Measurements from ENCODE around the gene TREML1.
"Not testable (repeated sequence)": the region's sequence is repeated elsewhere in the genome, so short reads cannot be mapped to it uniquely, and the experiment has no call there.

Gene TREML1

GRCh38 chr6:41136911-41137310 is 17.2 kb downstream of the TREML1 start:
- no peak for DNase-seq

GRCh38 chr6:41135062-41135832 is 18.9 kb downstream of the TREML1 start:
- no peak for DNase-seq

- DNase-seq, result no peak
Measured at GRCh38 chr6:41132254-41132653, 21.9 kb downstream of the TREML1 start.

GRCh38 chr6:41125282-41125681 is 28.9 kb downstream of the TREML1 start:
- DNase-seq, result no peak

GRCh38 chr6:41122918-41123317 is 31.2 kb downstream of the TREML1 start:
- no peak for DNase-seq

GRCh38 chr6:41122373-41122772 is 31.8 kb downstream of the TREML1 start:
- no peak for DNase-seq

- no peak for DNase-seq
Measured at GRCh38 chr6:41120058-41120457, 34.1 kb downstream of the TREML1 start.

GRCh38 chr6:41119508-41119907 is 34.6 kb downstream of the TREML1 start:
- DNase-seq, result no peak

GRCh38 chr6:41115027-41115426 is 39.1 kb downstream of the TREML1 start:
- DNase-seq, result not testable (repeated sequence)

- DNase-seq, result no peak
Measured at GRCh38 chr6:41111017-41111416, 43.1 kb downstream of the TREML1 start.

- no peak for DNase-seq
Measured at GRCh38 chr6:41103847-41104246, 50.3 kb downstream of the TREML1 start.

GRCh38 chr6:41100871-41101287 is 53.3 kb downstream of the TREML1 start:
- DNase-seq, result no peak
